ENCODE data around the gene NMD3.

- TF ChIP-seq CTCF (conservative IDR thresholded peaks at IDR 0.05; ENCODE audit: low read depth, low read length), result no peak
- TF ChIP-seq EZH2 (IDR thresholded peaks at IDR 0.05; ENCODE audit: borderline replicate concordance, low read depth, low read length, poor library complexity, severe bottlenecking), result no peak
Observed at GRCh38 chr3:161221806-161222600, 892 bp downstream of the NMD3 start.

Measured in A673 (cell line).